Liver (tissue), 9 donors: ENCODE results near the gene TNIP1. TPM values are rescaled to one million over a fixed set of nuclear protein-coding genes. Genes with fewer than 3 reads are reported as not detected.

Source experiments
- DNase-seq: peaks from one replicate; pipeline ENCODE4 v3.0.0-alpha.2; 2017; ENCODE audit warnings: low spot score
- H3K27ac ChIP-seq, 2 donors: one replicate each; pipeline ENCODE4 v1.7.0; 2013; ENCODE audit warnings: inconsistent platforms in 2 of 2, low read length in 2 of 2, control low read depth in 1 of 2, low read depth in 1 of 2, mild to moderate bottlenecking in 1 of 2
- H3K27me3 ChIP-seq, 4 donors: one replicate each; pipeline versions ENCODE4 v1.6.1 to v1.7.0; 2013; ENCODE audit warnings: low read length in 3 of 4, inconsistent platforms in 1 of 4, mild to moderate bottlenecking in 1 of 4, moderate library complexity in 1 of 4; ENCODE audit not compliant: control insufficient read depth in 4 of 4, insufficient read depth in 4 of 4
- H3K36me3 ChIP-seq, 4 donors: one replicate each; pipeline versions ENCODE4 v1.6.1 to v1.7.0; 2013; ENCODE audit warnings: low read length in 3 of 4, mild to moderate bottlenecking in 3 of 4, low read depth in 1 of 4, moderate library complexity in 1 of 4; ENCODE audit not compliant: control insufficient read depth in 4 of 4, insufficient read depth in 3 of 4
- H3K4me1 ChIP-seq, 4 donors: one replicate each; pipeline versions ENCODE4 v1.6.1 to v1.7.0; 2013; ENCODE audit warnings: low read length in 3 of 4, mild to moderate bottlenecking in 3 of 4, moderate library complexity in 1 of 4; ENCODE audit not compliant: control insufficient read depth in 4 of 4, insufficient read depth in 4 of 4
- H3K4me3 ChIP-seq, 3 donors: one replicate each; pipeline versions ENCODE4 v1.6.1 to v1.7.0; 2013; ENCODE audit warnings: low read length in 3 of 3, control low read depth in 1 of 3, low read depth in 1 of 3, mild to moderate bottlenecking in 1 of 3
- H3K9ac ChIP-seq, 2 donors: one replicate each; pipeline ENCODE4 v1.7.0; 2013; ENCODE audit warnings: low read length in 2 of 2, mild to moderate bottlenecking in 2 of 2, moderate library complexity in 2 of 2, control low read depth in 1 of 2, low read depth in 1 of 2
- H3K9me3 ChIP-seq, 4 donors: one replicate each; pipeline versions ENCODE4 v1.6.1 to v1.7.0; 2013; ENCODE audit warnings: low read length in 3 of 4; ENCODE audit not compliant: control insufficient read depth in 4 of 4
- ATF3 ChIP-seq: IDR thresholded peaks from 2 replicates; pipeline ENCODE4 v1.6.1; 2016; ENCODE audit warnings: antibody characterized with exemption
- CTCF ChIP-seq: fragments of 150-350 bp; IDR thresholded peaks from 2 replicates; pipeline ENCODE4 v1.5.1; 2017; ENCODE audit warnings: improper control_type of control experiment, low read depth, low read length; ENCODE audit not compliant: missing input control
- FOXA1 ChIP-seq: IDR thresholded peaks from 2 replicates; pipeline ENCODE4 v1.6.1; 2016; ENCODE audit warnings: antibody characterized with exemption
- GABPA ChIP-seq, 2 donors: IDR thresholded peaks in 1 of 2; conservative IDR thresholded peaks in 1 of 2; 2 replicates each; pipeline ENCODE4 v1.6.1; 2016; ENCODE audit warnings: antibody characterized with exemption in 2 of 2, mild to moderate bottlenecking in 1 of 2, moderate library complexity in 1 of 2
- HNF4G ChIP-seq: IDR thresholded peaks from 2 replicates; pipeline ENCODE4 v1.6.1; 2016; ENCODE audit warnings: antibody characterized with exemption
- MAX ChIP-seq: IDR thresholded peaks from 2 replicates; pipeline ENCODE4 v1.6.1; 2016; ENCODE audit warnings: antibody characterized with exemption
- RAD21 ChIP-seq, 2 donors: IDR thresholded peaks; 2 replicates each; pipeline ENCODE4 v1.6.1; 2016; ENCODE audit warnings: antibody characterized with exemption in 2 of 2, mild to moderate bottlenecking in 2 of 2
- REST ChIP-seq: IDR thresholded peaks from 2 replicates; pipeline ENCODE4 v1.6.1; 2016; ENCODE audit warnings: antibody characterized with exemption, mild to moderate bottlenecking
- RXRA ChIP-seq, 2 donors: IDR thresholded peaks; 2 replicates each; pipeline ENCODE4 v1.6.1; 2017 to 2018; ENCODE audit warnings: antibody characterized with exemption in 2 of 2, mild to moderate bottlenecking in 1 of 2
- SP1 ChIP-seq: IDR thresholded peaks from 2 replicates; pipeline ENCODE4 v1.6.1; 2018; ENCODE audit warnings: antibody characterized with exemption, mild to moderate bottlenecking
- TAF1 ChIP-seq: conservative IDR thresholded peaks from 2 replicates; pipeline ENCODE4 v1.6.1; 2016; ENCODE audit warnings: antibody characterized with exemption, mild to moderate bottlenecking
- YY1 ChIP-seq: IDR thresholded peaks from 2 replicates; pipeline ENCODE4 v1.6.1; 2016; ENCODE audit warnings: antibody characterized with exemption, mild to moderate bottlenecking
- ZBTB33 ChIP-seq: IDR thresholded peaks from 2 replicates; pipeline ENCODE4 v1.6.1; 2016; ENCODE audit warnings: antibody characterized with exemption
- WGBS: extraction: QIAGEN DNeasy Blood & Tissue Kit; methylation state at CpG from one replicate; pipeline ENCODE4 v1.1.7; 2013; 5-methylcytosine and 5-hydroxymethylcytosine counted together
- polyA plus RNA-seq, 2 donors: library from polyadenylated mRNA; stranded (reverse) in 1 of 2; unstranded in 1 of 2; fragments of 200-250 nt in 1 of 2; fragments of >200 nt in 1 of 2; fragmentation: Nextera tagmentation in 1 of 2; extraction: Ambion mirVana in 1 of 2; gene quantifications; one replicate each; pipeline versions ENCODE4 v1.2.1 to v1.2.3, GENCODE V29; 2013 to 2015
- total RNA-seq, 2 donors: library from RNA; depleted of rRNA; stranded (reverse); fragments of >200 nt; gene quantifications; one replicate each; pipeline ENCODE4 v1.2.3, GENCODE V29; 2014
- donor health status: healthy.
- donor health status: healthy.
- donor health status: healthy.
- donor health status: healthy.
- donor health status: healthy.

TNIP1 gene
- total and polyA plus RNA-seq, 4 donors, result 33.2 to 101 (median 48.0) TPM

GRCh38 chr5:151110992-151111391 lies 30.2 kb upstream of the TNIP1 start:
- 99% methylated on average over 3 of the region's 3 CpGs for WGBS
- Histone ChIP-seq H3K9ac (no peak overlapping the region), H3K4me1 (peaks cover 10 to 36% (median 34%) of the 10 kb centered on the region in 4 donors), H3K27me3 (no peaks in the 10 kb centered on the region), H3K27ac (no peak overlapping the region), H3K4me3 (no peak overlapping the region), H3K9me3 (no peaks in the 10 kb centered on the region), H3K36me3 (peaks cover 0 to 20% (median 7%) of the 10 kb centered on the region in 4 donors)
- no peak for DNase-seq
- TF ChIP-seq RXRA (IDR thresholded peaks at IDR 0.05), result no peak
- TF ChIP-seq CTCF, result no peak
- TF ChIP-seq REST, result no peak
- TF ChIP-seq FOXA1, result no peak
- no peak for TF ChIP-seq RAD21 (IDR thresholded peaks at IDR 0.05)
- no peak for TF ChIP-seq SP1

GRCh38 chr5:151110122-151110681 lies 29.4 kb upstream of the TNIP1 start:
- TF ChIP-seq TAF1 (no peak), GABPA (IDR thresholded peaks at IDR 0.05 in 1 of 2, conservative IDR thresholded peaks at IDR 0.05 in 1 of 2) (no peak), RXRA (IDR thresholded peaks at IDR 0.05) (no peak), ATF3 (no peak), ZBTB33 (no peak), HNF4G (no peak), CTCF (no peak), REST (no peak), YY1 (no peak), MAX (no peak)
- H3K4me3 ChIP-seq, result no peak overlapping the region
- H3K36me3 ChIP-seq, result peaks cover 0 to 20% (median 7%) of the 10 kb centered on the region in 4 donors
- H3K27me3 ChIP-seq, result no peaks in the 10 kb centered on the region
- H3K27ac ChIP-seq, result no peak overlapping the region
- H3K9me3 ChIP-seq, result no peaks in the 10 kb centered on the region
- DNase-seq, result no peak
- no peak overlapping the region for H3K9ac ChIP-seq
- H3K4me1 ChIP-seq, result peaks cover 12 to 44% (median 41%) of the 10 kb centered on the region in 4 donors
- WGBS, result 86% methylated on average over 11 of the region's 11 CpGs
